GM23248 (cell line): ENCODE results near the gene RCL1.

Experiments
- EZH2 ChIP-seq: fragments of 200-600 bp; sonication (generic); IDR thresholded peaks from 2 replicates; pipeline ENCODE4 v1.6.1; 2018; ENCODE audit warnings: antibody characterized with exemption, mild to moderate bottlenecking; ENCODE audit not compliant: insufficient read depth, poor library complexity, severe bottlenecking
- EZH2phosphoT487 ChIP-seq: fragments of 200-600 bp; sonication (generic); IDR thresholded peaks from 2 replicates; pipeline ENCODE4 v1.6.1; 2018; ENCODE audit warnings: antibody characterized with exemption, moderate library complexity, mild to moderate bottlenecking, low read depth; ENCODE audit not compliant: insufficient read depth

- TF ChIP-seq EZH2 = no peak
- TF ChIP-seq EZH2phosphoT487 = no peak
Observed at GRCh38 chr9:4756420-4756819, 36.3 kb upstream of the RCL1 start.
